PFSK-1 (cell line): ENCODE measurements around the gene CHD8.

Experiments
- FOXP2 ChIP-seq: optimal IDR thresholded peaks from 2 replicates; pipeline ENCODE3; 2011; ENCODE audit warnings: borderline replicate concordance, control low read depth, inconsistent platforms; ENCODE audit not compliant: insufficient read depth; ENCODE audit errors: extremely low read length, extremely low read depth
- POLR2AphosphoS5 ChIP-seq: IDR thresholded peaks from 2 replicates; pipeline ENCODE4 v1.6.1; 2012; ENCODE audit warnings: low read depth, mild to moderate bottlenecking, control low read depth, low read length, moderate library complexity
- REST ChIP-seq, 2 experiments: IDR thresholded peaks; 2 replicates each; pipeline versions ENCODE4 v1.6.1 to v1.8.0; 2011 to 2012; ENCODE audit warnings: low read depth in 2 of 2, low read length in 2 of 2, control low read depth in 1 of 2, inconsistent platforms in 1 of 2, mild to moderate bottlenecking in 1 of 2, moderate library complexity in 1 of 2; ENCODE audit not compliant: insufficient read depth in 1 of 2
- SIN3A ChIP-seq: IDR thresholded peaks from 2 replicates; pipeline ENCODE4 v1.6.1; 2012; ENCODE audit warnings: mild to moderate bottlenecking, low read length, moderate library complexity, borderline replicate concordance; ENCODE audit not compliant: insufficient read depth
- TAF1 ChIP-seq: IDR thresholded peaks from 2 replicates; pipeline ENCODE4 v1.6.1; 2012; ENCODE audit warnings: low read length, control low read depth, borderline replicate concordance; ENCODE audit not compliant: insufficient read depth

The CHD8 gene

GRCh38 chr14:21426692-21427091 is 29.2 kb downstream of the CHD8 start:
- TF ChIP-seq POLR2AphosphoS5, result no peak

- TF ChIP-seq SIN3A (no peak), POLR2AphosphoS5 (no peak), FOXP2 (no peak), REST (IDR thresholded peaks at IDR 0.05; ENCODE audit: insufficient read depth in 1 of 2, low read depth in 2 of 2, low read length in 2 of 2) (no peak), TAF1 (no peak)
Observed at GRCh38 chr14:21419528-21419927, 36.4 kb downstream of the CHD8 start.

- TF ChIP-seq TAF1, result no peak
- no peak for TF ChIP-seq POLR2AphosphoS5
- TF ChIP-seq REST (IDR thresholded peaks at IDR 0.05; ENCODE audit: insufficient read depth in 1 of 2, low read depth in 2 of 2, low read length in 2 of 2), result no peak
- no peak for TF ChIP-seq FOXP2
- no peak for TF ChIP-seq SIN3A
Observed at GRCh38 chr14:21415329-21415728, 40.6 kb downstream of the CHD8 start.

GRCh38 chr14:21414137-21414631 is 41.7 kb downstream of the CHD8 start:
- TF ChIP-seq SIN3A (no peak), POLR2AphosphoS5 (no peak), TAF1 (no peak), REST (IDR thresholded peaks at IDR 0.05; ENCODE audit: insufficient read depth in 1 of 2, low read depth in 2 of 2, low read length in 2 of 2) (no peak), FOXP2 (no peak)

- TF ChIP-seq FOXP2 (no peak), SIN3A (no peak), REST (IDR thresholded peaks at IDR 0.05; ENCODE audit: insufficient read depth in 1 of 2, low read depth in 2 of 2, low read length in 2 of 2) (no peak), POLR2AphosphoS5 (no peak), TAF1 (no peak)
Observed at GRCh38 chr14:21408147-21408546, 47.8 kb downstream of the CHD8 start.
